ENCODE measurements around the gene ZNRD2. TPM values are rescaled to one million over a fixed set of nuclear protein-coding genes. Genes with fewer than 3 reads are reported as not detected.
A peak's percentile ranks its signal among the peaks of the same experiment; 100 is the strongest.

Gene ZNRD2
- total RNA-seq, 3 donors from 2014 or later = 120 to 148 (median 136) TPM

DNA sequence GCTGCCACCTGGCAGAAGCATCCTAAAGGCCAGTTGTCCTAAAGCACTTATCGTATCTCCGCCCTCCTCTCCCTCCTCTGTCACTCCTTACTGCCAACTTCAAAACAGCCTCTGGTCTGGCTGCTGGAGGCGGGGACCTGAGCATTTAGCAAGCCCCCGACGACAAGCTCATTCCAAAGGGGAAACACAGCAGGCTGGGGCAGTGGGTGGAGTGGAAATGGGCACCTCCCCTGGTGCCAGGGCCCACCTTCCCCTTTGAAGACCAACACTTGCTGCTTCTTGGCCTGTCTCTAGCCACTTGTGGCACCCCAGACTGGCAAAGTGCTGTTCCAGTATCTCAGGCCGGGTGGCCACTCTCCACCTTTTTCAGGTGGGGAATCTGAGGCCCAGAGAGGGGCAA lies 40.1 kb downstream of the ZNRD2 start:
- H3K9me3 Mint-ChIP-seq = no peaks in the 10 kb centered on the region
- no peak for DNase-seq

DNA sequence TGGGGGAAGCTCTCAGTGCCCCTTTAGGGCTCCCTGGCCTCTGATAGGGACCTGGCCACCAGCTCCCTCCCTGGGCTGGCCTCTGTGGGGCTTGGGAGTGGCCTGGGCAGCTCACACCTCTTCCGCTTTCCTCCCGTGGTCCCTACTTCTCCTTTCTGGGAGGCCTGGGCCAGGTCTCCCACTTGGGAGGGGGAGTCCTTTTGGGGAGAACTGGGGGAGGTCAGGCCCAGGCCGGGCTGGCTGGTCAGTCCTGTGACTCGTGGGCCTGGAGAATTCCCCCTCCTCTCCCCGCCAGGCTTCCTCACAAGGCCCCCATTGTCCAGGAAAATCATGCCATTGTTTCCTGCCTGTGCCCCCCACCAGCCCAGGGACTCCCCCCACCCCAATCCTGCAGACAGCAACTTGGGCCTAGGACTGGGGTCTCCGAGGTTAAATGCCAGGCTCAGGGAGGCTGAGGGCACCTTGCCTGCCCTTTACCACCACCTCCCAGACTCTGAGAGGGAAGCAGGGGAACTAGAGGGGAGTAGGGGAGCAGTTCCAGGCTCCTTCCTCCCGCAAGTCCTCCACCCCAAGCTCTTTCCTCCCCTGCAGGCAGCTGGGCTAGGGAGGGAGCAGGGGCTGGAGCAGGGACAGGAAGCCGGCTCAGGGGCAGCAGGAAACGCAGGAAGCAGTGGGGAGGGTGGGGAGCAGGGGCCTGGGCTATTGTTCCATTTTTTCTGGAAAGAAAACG lies 40.9 kb downstream of the ZNRD2 start:
- H3K27me3 Mint-ChIP-seq (ENCODE audit: low read depth) = no peaks in the 10 kb centered on the region
- peaks cover 42% of the 10 kb centered on the region for H3K4me1 Mint-ChIP-seq (ENCODE audit: low read depth)
- H3K4me3 Mint-ChIP-seq = peak overlapping the region; percentile 45
- DNase-seq (no peak), ATAC-seq (no peak)
- no peaks in the 10 kb centered on the region for H3K9me3 Mint-ChIP-seq
- H3K36me3 Mint-ChIP-seq (ENCODE audit: insufficient read depth) = peaks cover 10% of the 10 kb centered on the region

More for the DNA sequence above, 40.1 kb downstream of the ZNRD2 start:
- Mint-ChIP-seq H3K4me1 (ENCODE audit: low read depth) (peaks cover 42% of the 10 kb centered on the region), H3K27me3 (ENCODE audit: low read depth) (no peaks in the 10 kb centered on the region), H3K36me3 (ENCODE audit: insufficient read depth) (peaks cover 10% of the 10 kb centered on the region), H3K4me3 (no peak overlapping the region)
- ATAC-seq = no peak

DNA sequence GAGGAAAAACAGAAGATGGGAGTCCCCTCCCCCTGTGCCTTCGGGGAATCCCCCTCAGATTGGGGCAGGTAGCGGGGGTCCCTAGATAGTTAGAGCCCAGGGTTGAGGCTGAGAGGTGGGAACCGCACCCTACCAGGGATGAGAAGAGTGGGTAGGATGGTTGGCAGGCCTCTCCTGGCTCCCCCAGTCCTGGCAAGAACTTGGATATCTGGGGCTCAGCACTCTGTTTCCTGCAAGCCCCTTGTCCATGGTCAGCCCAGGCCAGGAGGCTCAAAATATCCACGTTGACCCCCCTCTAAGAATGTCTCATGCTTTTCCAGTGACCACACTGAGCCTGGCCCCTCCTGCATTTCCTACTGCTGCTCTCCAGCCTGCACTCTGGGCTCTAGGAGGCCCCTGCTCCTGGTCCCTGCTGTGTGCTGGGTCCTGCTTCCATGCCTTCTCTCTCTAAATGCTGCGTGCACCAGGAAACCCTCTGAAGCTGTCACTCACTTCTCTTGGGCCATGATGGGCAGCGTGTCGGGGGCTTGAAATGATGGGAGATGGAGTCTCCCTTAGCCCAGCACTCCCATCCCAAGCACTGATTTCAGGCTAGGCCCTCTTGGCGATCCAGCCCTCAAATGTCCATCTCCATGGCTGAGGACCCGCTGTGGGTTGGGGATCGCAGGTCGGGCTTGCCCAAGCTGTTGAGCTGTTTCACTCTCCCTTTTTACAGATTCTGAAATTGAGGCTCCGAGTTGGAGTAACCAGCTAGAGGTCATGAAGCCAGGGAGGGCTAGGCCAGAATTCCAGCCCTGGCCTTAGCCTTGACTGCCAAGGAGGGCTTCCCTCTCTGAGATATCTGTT lies 41.7 kb downstream of the ZNRD2 start:
- Mint-ChIP-seq H3K9me3 (no peaks in the 10 kb centered on the region), H3K27me3 (ENCODE audit: low read depth) (no peaks in the 10 kb centered on the region), H3K4me1 (ENCODE audit: low read depth) (peaks cover 47% of the 10 kb centered on the region), H3K36me3 (ENCODE audit: insufficient read depth) (peaks cover 12% of the 10 kb centered on the region), H3K4me3 (peak overlapping the region; percentile 94)
- DNase-seq (no peak), ATAC-seq (no peak)

DNA sequence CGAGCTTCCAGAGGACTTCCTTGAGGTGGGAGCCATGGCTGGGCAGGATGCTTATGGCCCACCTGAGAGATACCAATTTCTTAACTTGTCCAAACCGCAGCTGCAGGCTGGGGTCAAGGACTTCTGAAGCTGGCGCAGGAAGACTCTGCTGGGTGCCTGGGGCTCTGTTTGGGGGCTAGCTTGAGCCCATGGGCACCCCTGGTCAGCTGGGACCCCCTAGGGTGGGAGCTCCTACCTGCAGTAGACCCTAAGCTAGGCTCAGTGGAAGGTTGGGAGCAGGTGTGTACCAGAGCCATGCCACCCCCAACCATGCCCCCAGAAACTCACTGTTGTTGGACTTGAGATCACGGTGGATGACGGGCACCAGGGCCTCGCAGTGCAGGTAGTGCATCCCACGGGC lies 42.4 kb downstream of the ZNRD2 start:
- Mint-ChIP-seq H3K36me3 (ENCODE audit: insufficient read depth) (peaks cover 9% of the 10 kb centered on the region), H3K27me3 (ENCODE audit: low read depth) (no peaks in the 10 kb centered on the region), H3K9me3 (no peaks in the 10 kb centered on the region), H3K4me1 (ENCODE audit: low read depth) (peaks cover 54% of the 10 kb centered on the region), H3K4me3 (peak overlapping the region; percentile 94)
- no peak for DNase-seq
- ATAC-seq = no peak

DNA sequence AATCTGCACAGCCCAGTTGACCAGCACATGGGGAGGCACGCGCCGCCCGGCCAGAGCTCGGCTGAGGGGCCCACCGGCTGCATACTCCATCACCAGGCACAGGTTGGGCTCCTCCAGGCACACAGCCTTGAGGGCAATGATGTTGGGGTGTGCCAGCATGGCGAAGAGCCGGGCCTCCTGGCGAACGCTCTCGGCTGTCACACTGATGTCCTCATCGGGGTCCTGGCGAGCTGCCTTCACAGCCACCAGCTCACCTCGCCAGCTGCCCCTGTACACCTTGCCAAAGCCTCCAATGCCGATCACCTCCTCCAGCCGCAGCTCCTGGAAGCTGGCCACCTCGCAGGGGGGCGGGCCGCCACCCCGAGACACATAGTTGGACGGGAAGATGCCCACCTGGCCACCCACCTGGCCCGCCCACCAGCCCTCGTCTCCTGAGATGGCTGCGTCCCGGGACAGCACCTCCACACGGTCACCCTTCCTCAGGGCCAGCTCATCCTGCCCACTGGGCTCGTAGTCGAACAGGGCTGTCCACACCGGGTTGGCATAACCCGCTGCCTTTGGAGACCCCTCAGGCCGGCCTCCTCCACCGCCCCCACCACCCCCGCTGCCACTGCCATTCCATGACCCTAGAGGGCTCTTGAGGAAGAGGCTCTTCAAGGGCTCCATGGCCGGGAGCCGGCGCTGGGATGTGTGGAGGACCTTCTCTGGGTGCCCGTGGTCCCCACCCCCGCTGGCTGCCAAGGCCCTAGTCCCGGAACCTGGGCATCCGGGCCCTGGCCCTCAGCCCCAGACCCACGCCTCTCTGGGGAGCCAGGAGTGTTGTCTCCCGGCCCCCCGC lies 43.0 kb downstream of the ZNRD2 start:
- Mint-ChIP-seq H3K4me3 (peak overlapping the region; percentile 94), H3K9me3 (no peaks in the 10 kb centered on the region), H3K27me3 (ENCODE audit: low read depth) (no peaks in the 10 kb centered on the region), H3K36me3 (ENCODE audit: insufficient read depth) (peaks cover 9% of the 10 kb centered on the region), H3K4me1 (ENCODE audit: low read depth) (peaks cover 55% of the 10 kb centered on the region)
- no peak for ATAC-seq
- peak; percentile 19 for DNase-seq

DNA sequence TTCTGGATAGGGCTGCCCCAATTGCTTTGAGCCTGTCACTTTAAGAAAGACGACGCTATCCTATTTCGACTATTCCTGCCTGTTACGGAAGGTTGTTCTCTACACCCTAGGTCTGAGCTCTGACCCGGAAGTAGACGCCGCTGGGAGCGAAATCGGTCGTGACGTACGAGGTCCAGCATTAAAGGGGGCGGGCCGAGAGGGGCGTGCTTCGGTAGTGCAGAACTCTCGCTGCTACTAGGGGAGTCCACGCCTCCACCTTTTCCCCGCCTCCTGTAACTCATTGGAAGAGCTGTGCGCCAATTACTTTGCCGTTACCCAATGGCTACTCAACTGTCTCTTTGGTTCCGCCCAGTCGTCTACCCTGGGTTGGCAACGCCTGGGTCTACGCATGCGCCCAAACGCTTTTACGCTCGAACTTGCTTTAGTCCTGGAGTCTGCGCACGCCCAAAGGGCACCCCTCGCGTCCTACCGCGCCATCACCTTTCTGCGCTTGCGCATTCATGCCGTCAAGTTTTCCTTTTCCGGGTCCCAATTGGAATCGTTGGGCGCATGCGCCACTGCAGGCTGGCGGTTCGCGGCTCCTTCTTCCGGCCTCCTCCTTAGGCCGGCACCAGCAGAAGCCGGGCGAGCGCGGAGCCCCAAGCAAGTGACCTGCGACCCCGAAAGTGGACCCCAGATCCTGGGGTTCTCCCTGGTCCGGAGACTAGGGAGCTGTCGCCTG lies 45.1 kb downstream of the ZNRD2 start, which contains the start of gene PCNX3:
Gene PCNX3 (plus strand): TSS at position 548 of the 721 bp plus-strand sequence. CDS start 536 bp downstream, outside the sequence.
- Mint-ChIP-seq H3K36me3 (ENCODE audit: insufficient read depth) (peaks cover 13% of the 10 kb centered on the region), H3K27me3 (ENCODE audit: low read depth) (no peaks in the 10 kb centered on the region), H3K4me1 (ENCODE audit: low read depth) (peaks cover 43% of the 10 kb centered on the region), H3K9me3 (no peaks in the 10 kb centered on the region), H3K4me3 (peak within 1 kb of the TSS; percentile 95)
- peak; percentile 100 for DNase-seq
- ATAC-seq = peak; percentile 89 to 90

DNA sequence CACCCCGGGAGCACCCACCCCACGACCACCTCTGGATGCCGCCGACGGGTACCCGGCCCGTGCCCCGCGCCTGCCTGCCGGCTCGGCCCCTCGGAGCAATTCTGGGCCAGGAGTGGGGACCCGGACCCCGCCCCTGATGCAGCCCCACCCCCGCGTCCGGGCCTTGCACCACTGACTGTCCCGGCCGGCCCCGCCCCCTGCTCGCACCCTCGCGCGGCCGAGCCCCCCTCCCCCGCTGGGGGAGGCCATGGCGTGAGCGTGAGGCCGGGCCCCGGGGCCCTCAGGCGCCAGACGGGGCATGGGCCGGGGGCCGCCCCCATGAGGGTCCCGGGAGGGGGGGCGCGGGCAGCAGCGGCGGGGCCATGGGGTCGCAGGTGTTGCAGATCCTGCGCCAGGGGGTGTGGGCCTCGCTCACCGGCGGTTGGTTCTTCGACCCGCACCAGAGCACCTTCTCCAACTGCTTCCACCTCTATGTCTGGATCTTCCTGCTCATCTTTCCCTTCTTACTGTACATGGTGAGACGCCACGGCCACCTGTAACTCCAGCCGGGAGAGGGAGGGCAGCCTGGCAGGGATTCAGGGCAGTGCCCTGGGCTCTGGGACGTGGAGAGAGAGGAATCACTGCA lies 45.8 kb downstream of the ZNRD2 start:
- ATAC-seq = peak in 1 of 2 donors; percentile 0
- Mint-ChIP-seq H3K36me3 (ENCODE audit: insufficient read depth) (peaks cover 14% of the 10 kb centered on the region), H3K4me3 (peak overlapping the region; percentile 95), H3K4me1 (ENCODE audit: low read depth) (peaks cover 38% of the 10 kb centered on the region), H3K27me3 (ENCODE audit: low read depth) (no peaks in the 10 kb centered on the region), H3K9me3 (no peaks in the 10 kb centered on the region)
- DNase-seq = no peak

DNA sequence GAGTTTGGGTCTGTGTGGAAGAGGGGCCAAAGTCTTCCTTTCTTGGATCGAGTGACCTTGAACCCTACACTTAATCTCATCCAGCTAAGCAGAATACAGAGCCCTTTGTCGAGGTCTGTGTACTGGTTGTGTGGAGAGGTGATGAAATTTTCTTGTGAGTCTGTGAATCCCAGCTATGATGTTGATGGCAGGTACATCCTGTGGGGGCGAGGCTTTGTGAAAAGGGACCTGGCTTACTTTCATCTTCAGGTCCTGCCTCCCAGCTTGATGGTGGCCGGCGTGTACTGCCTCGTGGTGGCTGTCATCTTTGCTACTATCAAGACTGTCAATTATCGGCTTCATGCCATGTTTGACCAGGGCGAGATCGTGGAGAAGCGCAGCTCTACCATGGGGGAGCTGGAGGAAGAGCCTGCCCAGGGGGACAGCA lies 46.3 kb downstream of the ZNRD2 start:
- Mint-ChIP-seq H3K9me3 (no peaks in the 10 kb centered on the region), H3K36me3 (ENCODE audit: insufficient read depth) (peaks cover 17% of the 10 kb centered on the region), H3K4me1 (ENCODE audit: low read depth) (peaks cover 33% of the 10 kb centered on the region), H3K27me3 (ENCODE audit: low read depth) (no peaks in the 10 kb centered on the region), H3K4me3 (peak overlapping the region; percentile 95)
- ATAC-seq (no peak), DNase-seq (no peak)

DNA sequence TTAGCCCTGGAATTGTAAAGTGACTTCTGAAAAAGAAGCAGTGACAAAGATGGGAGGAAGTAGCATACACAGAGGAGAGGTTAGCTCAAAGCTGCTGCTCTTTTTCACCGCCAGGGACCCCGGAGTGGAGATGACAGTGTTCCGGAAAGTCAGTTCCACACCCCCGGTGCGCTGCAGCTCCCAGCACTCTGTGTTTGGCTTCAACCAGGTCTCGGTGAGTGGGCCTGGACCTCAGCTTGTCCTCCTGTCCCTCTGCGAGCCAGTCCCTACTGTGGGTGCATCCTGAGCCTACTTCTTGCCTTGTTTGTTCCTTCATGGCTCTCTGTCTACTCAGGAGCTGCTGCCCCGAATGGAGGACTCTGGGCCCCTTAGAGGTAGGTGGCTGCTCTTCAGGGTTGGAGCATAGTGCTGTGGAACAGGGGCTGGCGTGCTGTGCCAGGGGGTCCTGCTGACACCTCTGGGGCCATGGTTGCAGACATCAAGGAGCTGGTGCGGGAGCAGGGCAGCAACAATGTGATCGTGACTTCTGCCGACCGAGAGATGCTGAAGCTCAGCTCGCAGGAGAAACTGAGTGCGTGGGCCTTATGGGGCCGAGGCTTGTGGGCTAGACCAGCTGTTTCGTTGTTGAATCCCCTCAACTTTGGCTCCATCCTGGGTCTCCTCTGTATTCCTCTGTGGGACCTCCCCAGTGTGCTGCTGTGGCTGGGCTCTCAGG lies 47.0 kb downstream of the ZNRD2 start:
- no peak for DNase-seq
- H3K4me1 Mint-ChIP-seq (ENCODE audit: low read depth) = peaks cover 27% of the 10 kb centered on the region
- peak overlapping the region; percentile 95 for H3K4me3 Mint-ChIP-seq
- H3K36me3 Mint-ChIP-seq (ENCODE audit: insufficient read depth) = peaks cover 17% of the 10 kb centered on the region
- no peaks in the 10 kb centered on the region for H3K9me3 Mint-ChIP-seq
- no peaks in the 10 kb centered on the region for H3K27me3 Mint-ChIP-seq (ENCODE audit: low read depth)
- ATAC-seq = no peak

DNA sequence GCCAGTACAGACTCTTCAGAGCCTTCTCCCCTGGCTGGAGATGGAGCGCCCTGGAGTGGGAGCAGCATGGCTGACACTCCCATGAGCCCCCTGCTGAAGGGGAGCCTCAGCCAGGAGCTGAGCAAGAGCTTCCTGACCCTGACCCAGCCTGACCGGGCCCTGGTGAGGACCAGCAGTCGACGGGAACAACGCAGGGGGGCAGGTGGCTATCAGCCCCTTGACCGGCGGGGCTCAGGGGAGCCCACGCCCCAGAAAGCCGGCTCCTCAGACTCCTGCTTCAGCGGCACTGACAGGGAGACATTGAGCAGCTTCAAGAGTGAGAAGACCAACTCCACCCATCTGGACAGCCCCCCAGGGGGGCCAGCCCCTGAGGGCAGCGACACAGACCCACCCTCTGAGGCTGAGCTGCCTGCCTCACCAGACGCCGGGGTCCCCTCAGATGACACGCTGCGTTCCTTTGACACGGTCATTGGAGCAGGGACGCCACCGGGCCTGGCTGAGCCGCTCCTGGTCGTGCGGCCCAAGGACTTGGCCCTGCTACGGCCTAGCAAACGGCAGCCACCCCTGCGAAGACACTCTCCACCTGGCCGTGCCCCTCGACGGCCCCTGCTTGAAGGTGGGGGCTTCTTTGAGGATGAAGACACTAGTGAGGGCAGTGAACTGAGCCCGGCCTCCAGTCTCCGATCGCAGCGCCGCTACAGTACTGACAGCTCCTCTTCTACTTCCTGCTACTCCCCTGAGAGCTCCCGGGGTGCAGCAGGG lies 47.9 kb downstream of the ZNRD2 start:
- peaks cover 21% of the 10 kb centered on the region for H3K36me3 Mint-ChIP-seq (ENCODE audit: insufficient read depth)
- peak overlapping the region; percentile 95 for H3K4me3 Mint-ChIP-seq
- no peak for ATAC-seq

DNA sequence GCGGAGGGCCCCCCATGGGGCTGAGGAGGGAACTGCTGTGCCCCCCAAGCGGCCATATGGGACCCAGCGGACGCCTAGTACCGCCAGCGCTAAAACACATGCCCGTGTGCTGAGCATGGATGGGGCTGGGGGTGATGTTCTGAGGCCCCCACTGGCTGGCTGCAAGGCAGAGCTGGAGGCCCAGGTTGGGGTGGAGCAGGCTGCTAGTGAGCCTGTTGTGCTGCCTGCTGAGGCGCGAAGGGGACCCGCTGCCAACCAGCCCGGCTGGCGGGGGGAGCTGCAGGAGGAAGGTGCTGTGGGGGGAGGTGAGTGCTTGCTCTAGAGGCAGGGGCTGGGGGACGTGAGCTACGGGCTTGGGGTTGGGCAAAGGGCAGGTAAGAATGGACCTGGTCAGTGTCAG lies 48.5 kb downstream of the ZNRD2 start:
- peaks cover 21% of the 10 kb centered on the region for H3K36me3 Mint-ChIP-seq (ENCODE audit: insufficient read depth)
- DNase-seq (no peak), ATAC-seq (no peak)
- H3K9me3 Mint-ChIP-seq = no peaks in the 10 kb centered on the region
- H3K4me1 Mint-ChIP-seq (ENCODE audit: low read depth) = peaks cover 18% of the 10 kb centered on the region
- H3K27me3 Mint-ChIP-seq (ENCODE audit: low read depth) = no peaks in the 10 kb centered on the region
- H3K4me3 Mint-ChIP-seq = no peak overlapping the region

More for the DNA sequence above, 47.9 kb downstream of the ZNRD2 start:
- peaks cover 20% of the 10 kb centered on the region for H3K4me1 Mint-ChIP-seq (ENCODE audit: low read depth)
- no peak for DNase-seq
- no peaks in the 10 kb centered on the region for H3K9me3 Mint-ChIP-seq
- no peaks in the 10 kb centered on the region for H3K27me3 Mint-ChIP-seq (ENCODE audit: low read depth)

DNA sequence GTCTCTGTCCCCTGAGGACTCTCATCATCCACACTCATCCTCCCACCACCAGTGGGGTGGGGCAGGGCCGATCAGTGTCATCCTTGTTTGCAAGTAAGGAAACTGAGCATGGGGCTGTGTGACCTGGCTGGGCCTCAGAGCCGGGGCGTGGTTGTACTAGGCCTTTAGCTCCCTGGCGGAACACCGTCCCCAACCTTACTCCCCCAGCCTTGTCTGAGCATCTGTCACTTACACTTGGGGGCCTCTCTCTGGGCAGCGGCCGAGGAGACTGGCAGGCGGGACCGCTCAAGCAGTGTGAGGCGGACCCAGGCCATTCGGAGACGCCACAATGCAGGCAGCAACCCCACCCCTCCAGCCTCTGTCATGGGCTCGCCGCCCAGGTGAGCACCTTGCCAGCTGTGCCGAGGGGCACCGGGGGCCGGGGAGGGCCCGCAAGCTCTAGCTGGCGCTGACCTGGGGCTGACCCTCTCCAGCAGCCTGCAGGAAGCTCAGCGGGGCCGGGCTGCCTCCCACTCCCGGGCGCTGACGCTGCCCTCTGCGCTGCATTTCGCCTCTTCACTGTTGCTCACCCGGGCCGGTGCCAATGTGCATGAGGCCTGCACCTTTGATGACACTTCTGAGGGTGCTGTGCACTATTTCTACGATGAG lies 49.1 kb downstream of the ZNRD2 start:
- ATAC-seq = no peak
- DNase-seq = no peak
- Mint-ChIP-seq H3K36me3 (ENCODE audit: insufficient read depth) (peaks cover 24% of the 10 kb centered on the region), H3K9me3 (no peaks in the 10 kb centered on the region), H3K4me1 (ENCODE audit: low read depth) (peaks cover 18% of the 10 kb centered on the region), H3K27me3 (ENCODE audit: low read depth) (no peaks in the 10 kb centered on the region), H3K4me3 (peak overlapping the region; percentile 19)

Data from activated T-cell treated with anti-CD3 and anti-CD28 coated beads, Interleukin-2, amount 50 U/mL, for 4 hours (primary cell).